ENCODE measurements around the gene RPTOR. TPM values are rescaled to one million over a fixed set of nuclear protein-coding genes. Genes with fewer than 3 reads are reported as not detected.

The RPTOR gene
- total and polyA plus RNA-seq, 10 of the 15 experiments (the other 5 are each of a cell fraction or from before 2014, with no cell fraction given) = 0.18 to 32.1 (median 7.8) TPM

- Histone ChIP-seq H3K36me3 (ENCODE audit: control insufficient read depth in 2 of 2, insufficient read depth in 2 of 2, low read length in 1 of 2) (no peaks in the 10 kb centered on the region), H3K4me3 (no peak overlapping the region), H3K4me2 (ENCODE audit: control insufficient read depth, insufficient read depth) (no peak overlapping the region), H3K27me3 (replicated peaks in 1 of 2; ENCODE audit: control insufficient read depth in 2 of 2, insufficient read depth in 2 of 2, low read length in 1 of 2) (peaks cover 0 to 3% of the 10 kb centered on the region in 2 experiments; a peak in 2 of 4 replicates), H4K20me1 (ENCODE audit: control insufficient read depth, insufficient read depth) (no peaks in the 10 kb centered on the region), H3K27ac (ENCODE audit: control insufficient read depth, insufficient read depth) (no peak overlapping the region), H3K4me1 (ENCODE audit: control insufficient read depth, insufficient read depth, low read length) (no peaks in the 10 kb centered on the region), H3K79me2 (ENCODE audit: control insufficient read depth, insufficient read depth, low read length) (no peaks in the 10 kb centered on the region), H2AFZ (ENCODE audit: control insufficient read depth, low read depth, low read length) (no peak overlapping the region), H3K9ac (ENCODE audit: control insufficient read depth, insufficient read depth, low read length) (no peak overlapping the region), H3K9me3 (replicated peaks; ENCODE audit: control insufficient read depth, insufficient read depth, low read length) (no peaks in the 10 kb centered on the region)
- POLR2A ChIA-PET = no interaction called here
- no TSS peak for BruUV-seq (replicated peaks)
- no peak for DNase-seq (ENCODE audit: low read depth, low spot score)
- SMC1A ChIA-PET (ENCODE audit: uncharacterized antibody, unreplicated experiment) = no interaction called here
- RAD21 ChIA-PET (ENCODE audit: unreplicated experiment) = no interaction called here
- 40% methylated on average over 17 of the region's 17 CpGs for WGBS (ENCODE audit: insufficient coverage, insufficient replicate concordance, low lambda C conversion rate, missing lambda C conversion rate)
- TF ChIP-seq ATF7 (IDR thresholded peaks at IDR 0.05; ENCODE audit: low read depth) (no peak), CREB1 (IDR thresholded peaks at IDR 0.05; ENCODE audit: low read depth) (0 out of 2 replicates have a peak, but pooled peaks have one; percentile 15)
- no peak for FAIRE-seq
- CTCF ChIA-PET = interaction anchor here (2.0 to 2.1 kb wide), 2 partner anchors 11 to 555 kb away, joined by 6 read pairs; no protein-coding TSS in a partner anchor
- ATAC-seq = no peak
- intact Hi-C loops (cut with micrococcal nuclease; ENCODE audit: unreplicated experiment) (loop anchor here (5.0 kb wide), 1 partner anchor 405 kb away; no protein-coding TSS in a partner anchor), in situ Hi-C loops (cut with MboI) (loop anchor here (5.0 kb wide), 1 partner anchor 555 kb away; no protein-coding TSS in a partner anchor)
Observed at GRCh38 chr17:80982426-80982974, 437.9 kb downstream of the RPTOR start.

DNA sequence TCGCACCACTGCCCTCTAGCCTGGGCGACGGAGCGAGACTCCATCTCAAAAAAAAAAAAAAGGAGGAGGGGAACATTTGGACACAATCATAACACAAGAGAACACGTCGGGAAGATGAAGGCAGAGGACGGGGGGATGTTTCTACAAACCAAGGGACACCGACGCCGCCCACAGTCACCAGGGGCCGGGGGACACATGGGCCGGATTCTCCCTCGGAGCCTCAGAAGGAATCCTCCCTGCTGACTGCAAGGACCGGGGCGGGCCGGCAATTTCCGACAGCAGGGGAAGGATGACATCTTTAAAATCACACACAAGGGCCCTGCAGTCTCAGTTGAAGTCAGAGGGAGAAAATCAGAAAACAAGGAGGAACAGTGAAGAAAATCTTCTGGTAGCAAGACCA lies 438.9 kb downstream of the RPTOR start:
- no peak overlapping the region for H3K4me2 ChIP-seq (ENCODE audit: control insufficient read depth, insufficient read depth)
- no peak for TF ChIP-seq ATF7 (IDR thresholded peaks at IDR 0.05; ENCODE audit: low read depth)
- TF ChIP-seq, protein P1, sequence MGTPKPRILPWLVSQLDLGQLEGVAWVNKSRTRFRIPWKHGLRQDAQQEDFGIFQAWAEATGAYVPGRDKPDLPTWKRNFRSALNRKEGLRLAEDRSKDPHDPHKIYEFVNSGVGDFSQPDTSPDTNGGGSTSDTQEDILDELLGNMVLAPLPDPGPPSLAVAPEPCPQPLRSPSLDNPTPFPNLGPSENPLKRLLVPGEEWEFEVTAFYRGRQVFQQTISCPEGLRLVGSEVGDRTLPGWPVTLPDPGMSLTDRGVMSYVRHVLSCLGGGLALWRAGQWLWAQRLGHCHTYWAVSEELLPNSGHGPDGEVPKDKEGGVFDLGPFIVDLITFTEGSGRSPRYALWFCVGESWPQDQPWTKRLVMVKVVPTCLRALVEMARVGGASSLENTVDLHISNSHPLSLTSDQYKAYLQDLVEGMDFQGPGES (IDR thresholded peaks at IDR 0.05) = no peak
- ChIA-PET CTCF (no interaction called here), POLR2A (no interaction called here), SMC1A (ENCODE audit: uncharacterized antibody, unreplicated experiment) (no interaction called here), RAD21 (ENCODE audit: unreplicated experiment) (interaction anchor here (1.7 kb wide), 1 partner anchor 556 kb away, joined by 3 read pairs; no protein-coding TSS in a partner anchor)
- peaks cover 0 to 3% of the 10 kb centered on the region in 2 experiments; a peak in 2 of 4 replicates for H3K27me3 ChIP-seq (replicated peaks in 1 of 2; ENCODE audit: control insufficient read depth in 2 of 2, insufficient read depth in 2 of 2, low read length in 1 of 2)
- no peak overlapping the region for H3K4me3 ChIP-seq
- ATAC-seq (no peak), FAIRE-seq (no peak), DNase-seq (ENCODE audit: low read depth, low spot score) (no peak)
- WGBS (ENCODE audit: insufficient coverage, insufficient replicate concordance, low lambda C conversion rate, missing lambda C conversion rate) = 71% methylated on average over 13 of the region's 17 CpGs
- H3K4me1 ChIP-seq (ENCODE audit: control insufficient read depth, insufficient read depth, low read length) = no peaks in the 10 kb centered on the region
- H3K9me3 ChIP-seq (replicated peaks; ENCODE audit: control insufficient read depth, insufficient read depth, low read length) = no peaks in the 10 kb centered on the region
- in situ Hi-C loops (cut with MboI) = loop anchor here (5.0 kb wide), 1 partner anchor 556 kb away; no protein-coding TSS in a partner anchor
- no TSS peak for BruUV-seq (replicated peaks)
- H2AFZ ChIP-seq (ENCODE audit: control insufficient read depth, low read depth, low read length) = no peak overlapping the region
- no peak overlapping the region for H3K27ac ChIP-seq (ENCODE audit: control insufficient read depth, insufficient read depth)
- H4K20me1 ChIP-seq (ENCODE audit: control insufficient read depth, insufficient read depth) = no peaks in the 10 kb centered on the region
- intact Hi-C loops (cut with micrococcal nuclease; ENCODE audit: unreplicated experiment) = loop anchor here (5.0 kb wide), 1 partner anchor 406 kb away; no protein-coding TSS in a partner anchor
- H3K9ac ChIP-seq (ENCODE audit: control insufficient read depth, insufficient read depth, low read length) = no peak overlapping the region
- H3K79me2 ChIP-seq (ENCODE audit: control insufficient read depth, insufficient read depth, low read length) = no peaks in the 10 kb centered on the region
- H3K36me3 ChIP-seq (ENCODE audit: control insufficient read depth in 2 of 2, insufficient read depth in 2 of 2, low read length in 1 of 2) = no peaks in the 10 kb centered on the region
